Parathyroid adenoma (tissue), 2 donors: Measurements from ENCODE around the gene HNRNPA2B1.
"Not testable (repeated sequence)": the region's sequence is repeated elsewhere in the genome, so short reads cannot be mapped to it uniquely, and the experiment has no call there.

ENCODE experiments used
- H2AFZ ChIP-seq: fragments of 300-600 bp; sonication (generic); one replicate; pipeline ENCODE4 v1.7.0; 2017; ENCODE audit warnings: antibody characterized with exemption, mild to moderate bottlenecking
- H3K27ac ChIP-seq: fragments of 300-600 bp; sonication (generic); one replicate; pipeline ENCODE4 v1.7.0; 2017
- H3K27me3 ChIP-seq: fragments of 300-600 bp; sonication (generic); one replicate; pipeline ENCODE4 v1.7.0; 2017; ENCODE audit warnings: low read length; ENCODE audit not compliant: control insufficient read depth, insufficient read depth
- H3K36me3 ChIP-seq: fragments of 300-600 bp; sonication (generic); one replicate; pipeline ENCODE4 v1.7.0; 2017; ENCODE audit warnings: low read length; ENCODE audit not compliant: control insufficient read depth, insufficient read depth
- H3K4me1 ChIP-seq: fragments of 300-600 bp; sonication (generic); one replicate; pipeline ENCODE4 v1.7.0; 2017; ENCODE audit warnings: control low read depth
- H3K4me2 ChIP-seq: fragments of 300-600 bp; sonication (generic); one replicate; pipeline ENCODE4 v1.7.0; 2017; ENCODE audit warnings: low read length
- H3K4me3 ChIP-seq: fragments of 300-600 bp; sonication (generic); one replicate; pipeline ENCODE4 v1.7.0; 2017; ENCODE audit warnings: low read depth, low read length
- H3K79me2 ChIP-seq: fragments of 300-600 bp; sonication (generic); one replicate; pipeline ENCODE4 v1.7.0; 2017; ENCODE audit warnings: control low read depth
- H3K9ac ChIP-seq: fragments of 300-600 bp; sonication (generic); one replicate; pipeline ENCODE4 v1.7.0; 2017; ENCODE audit warnings: mild to moderate bottlenecking
- H3K9me3 ChIP-seq: fragments of 300-600 bp; sonication (generic); one replicate; pipeline ENCODE4 v1.7.0; 2017; ENCODE audit warnings: low read length; ENCODE audit not compliant: control insufficient read depth
- CTCF ChIP-seq: fragments of 300-600 bp; sonication (generic); IDR thresholded peaks from one replicate; pipeline ENCODE4 v1.7.0; 2017; ENCODE audit warnings: antibody characterized with exemption, mild to moderate bottlenecking
- donor health status: primary hyperparathyroidism.

HNRNPA2B1 gene

GRCh38 chr7:26151096-26151495 lies 49.5 kb downstream of the HNRNPA2B1 start:
- Histone ChIP-seq H3K4me2 (no peak overlapping the region), H2AFZ (no peak overlapping the region), H3K27me3 (no peaks in the 10 kb centered on the region), H3K36me3 (no peaks in the 10 kb centered on the region), H3K27ac (no peak overlapping the region), H3K79me2 (no peaks in the 10 kb centered on the region), H3K9ac (no peak overlapping the region), H3K4me1 (no peaks in the 10 kb centered on the region), H3K4me3 (no peak overlapping the region), H3K9me3 (no peaks in the 10 kb centered on the region)
- TF ChIP-seq CTCF = no peak

DNA sequence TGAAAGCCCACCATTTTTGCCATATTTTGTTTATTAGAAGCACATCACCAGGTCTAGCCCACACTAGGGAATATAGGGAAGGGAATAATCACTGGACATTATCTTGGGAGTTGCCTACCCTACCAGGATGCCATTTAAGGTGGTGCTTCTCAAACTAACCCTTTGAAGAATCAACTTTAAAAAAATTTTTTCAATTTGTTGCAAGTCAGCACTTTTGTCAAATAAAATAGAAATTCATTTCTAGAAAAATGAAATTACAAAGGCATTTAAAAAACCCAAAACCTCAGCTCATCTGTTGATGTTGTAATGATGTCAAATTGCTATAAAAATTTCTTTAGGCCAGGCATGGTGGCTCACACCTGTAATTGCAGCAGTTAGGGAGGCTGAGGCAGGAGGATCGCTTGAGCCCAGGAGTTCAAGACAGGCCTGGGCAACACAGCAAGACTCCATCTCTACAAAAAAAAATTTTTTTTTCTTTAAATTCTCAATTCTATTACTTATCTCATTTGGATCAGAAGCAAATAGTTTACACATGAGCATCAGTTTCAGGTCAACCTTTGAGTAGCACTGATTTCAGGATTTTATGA lies 51.1 kb downstream of the HNRNPA2B1 start:
- H3K4me3 ChIP-seq = no peak overlapping the region
- no peak overlapping the region for H3K9ac ChIP-seq
- no peaks in the 10 kb centered on the region for H3K9me3 ChIP-seq
- no peaks in the 10 kb centered on the region for H3K4me1 ChIP-seq
- no peaks in the 10 kb centered on the region for H3K79me2 ChIP-seq
- TF ChIP-seq CTCF = no peak
- no peak overlapping the region for H3K27ac ChIP-seq
- no peak overlapping the region for H2AFZ ChIP-seq
- no peaks in the 10 kb centered on the region for H3K27me3 ChIP-seq
- H3K36me3 ChIP-seq = no peaks in the 10 kb centered on the region
- no peak overlapping the region for H3K4me2 ChIP-seq

- H3K27me3 ChIP-seq, H3K4me2 ChIP-seq, H2AFZ ChIP-seq, H3K4me3 ChIP-seq, H3K9me3 ChIP-seq, H3K9ac ChIP-seq, H3K36me3 ChIP-seq, H3K27ac ChIP-seq, H3K4me1 ChIP-seq, H3K79me2 ChIP-seq: not testable (repeated sequence)
Observed at GRCh38 chr7:26148307-26148700, 52.2 kb downstream of the HNRNPA2B1 start.

DNA sequence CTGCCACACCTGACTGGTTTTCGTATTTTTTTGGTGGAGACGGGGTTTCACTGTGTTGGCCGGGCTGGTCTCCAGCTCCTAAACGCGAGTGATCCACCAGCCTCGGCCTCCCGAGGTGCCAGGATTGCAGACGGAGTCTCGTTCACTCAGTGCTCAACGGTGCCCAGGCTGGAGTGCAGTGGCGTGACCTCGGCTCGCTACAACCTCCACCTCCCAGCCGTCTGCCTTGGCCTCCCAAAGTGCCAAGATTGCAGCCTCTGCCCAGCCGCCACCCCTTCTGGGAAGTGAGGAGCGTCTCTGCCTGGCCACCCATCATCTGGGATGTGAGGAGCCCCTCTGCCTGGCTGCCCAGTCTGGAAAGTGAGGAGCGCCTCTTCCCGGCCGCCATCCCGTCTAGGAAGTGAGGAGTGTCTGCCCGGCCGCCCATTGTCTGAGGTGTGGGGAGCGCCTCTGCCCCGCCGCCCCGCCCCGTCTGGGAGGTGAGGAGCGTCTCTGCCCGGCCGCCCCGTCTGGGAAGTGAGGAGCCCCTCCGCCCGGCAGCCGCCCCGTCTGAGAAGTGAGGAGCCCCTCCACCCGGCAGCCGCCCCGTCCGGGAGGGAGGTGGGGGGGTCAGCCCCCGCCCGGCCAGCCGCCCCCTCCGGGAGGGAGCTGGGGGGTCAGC lies 52.8 kb downstream of the HNRNPA2B1 start:
- H3K4me1 ChIP-seq, H3K4me3 ChIP-seq, H3K4me2 ChIP-seq, H3K9me3 ChIP-seq, H2AFZ ChIP-seq, H3K27ac ChIP-seq, H3K79me2 ChIP-seq, H3K9ac ChIP-seq, H3K36me3 ChIP-seq, H3K27me3 ChIP-seq: not testable (repeated sequence)

- H2AFZ ChIP-seq = no peak overlapping the region
- H3K36me3 ChIP-seq = no peaks in the 10 kb centered on the region
- H3K4me2 ChIP-seq = no peak overlapping the region
- no peak for TF ChIP-seq CTCF
- no peaks in the 10 kb centered on the region for H3K9me3 ChIP-seq
- H3K79me2 ChIP-seq = no peaks in the 10 kb centered on the region
- no peaks in the 10 kb centered on the region for H3K27me3 ChIP-seq
- H3K27ac ChIP-seq = no peak overlapping the region
- H3K9ac ChIP-seq = no peak overlapping the region
- no peaks in the 10 kb centered on the region for H3K4me1 ChIP-seq
- H3K4me3 ChIP-seq = no peak overlapping the region
Observed at GRCh38 chr7:26147030-26147429, 53.5 kb downstream of the HNRNPA2B1 start.

GRCh38 chr7:26145238-26145637 lies 55.3 kb downstream of the HNRNPA2B1 start:
- Histone ChIP-seq H3K27me3 (no peaks in the 10 kb centered on the region), H3K79me2 (no peaks in the 10 kb centered on the region), H3K27ac (no peak overlapping the region), H3K4me3 (no peak overlapping the region), H3K4me2 (no peak overlapping the region), H3K36me3 (no peaks in the 10 kb centered on the region), H2AFZ (no peak overlapping the region), H3K9me3 (no peaks in the 10 kb centered on the region), H3K9ac (no peak overlapping the region), H3K4me1 (no peaks in the 10 kb centered on the region)
- no peak for TF ChIP-seq CTCF
